ENCODE results near the gene NRAP. TPM values are rescaled to one million over a fixed set of nuclear protein-coding genes. Genes with fewer than 3 reads are reported as not detected.

NRAP gene
- total RNA-seq, 2 donors from 2014 or later = 229 to 610 TPM

DNA sequence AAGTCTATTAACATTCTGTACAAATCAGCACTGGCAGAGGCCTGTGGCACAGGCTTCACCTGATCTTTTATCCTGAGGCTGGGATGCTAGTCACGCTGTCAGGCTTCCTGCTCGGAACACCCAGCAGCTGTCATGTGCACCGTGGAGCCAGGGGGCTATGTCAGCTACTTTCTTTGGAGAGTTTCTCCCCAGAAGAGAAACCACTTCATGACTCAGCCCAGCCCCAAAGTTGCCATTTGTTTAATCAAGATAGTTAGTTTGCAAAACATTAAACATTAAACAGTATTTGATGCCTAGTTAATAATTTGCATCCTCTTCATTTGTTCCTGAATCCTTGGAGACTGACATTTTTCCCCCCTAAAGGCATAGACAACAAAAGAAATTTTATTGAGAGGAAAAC is 111.1 kb downstream of the NRAP start, which contains the start of gene HABP2:
Gene HABP2, plus strand, starts transcription at position 353 of the 400 bp plus-strand sequence. CDS start 69 bp downstream, outside the sequence.
- Histone ChIP-seq H3K9me3 (no peaks in the 10 kb centered on the region), H3K4me1 (peaks cover 0 to 5% of the 10 kb centered on the region in 2 donors), H3K27ac (no peak within 1 kb of the TSS), H3K4me3 (no peak within 1 kb of the TSS), H3K27me3 (no peaks in the 10 kb centered on the region), H3K36me3 (no peaks in the 10 kb centered on the region)
- TF ChIP-seq, protein P1, sequence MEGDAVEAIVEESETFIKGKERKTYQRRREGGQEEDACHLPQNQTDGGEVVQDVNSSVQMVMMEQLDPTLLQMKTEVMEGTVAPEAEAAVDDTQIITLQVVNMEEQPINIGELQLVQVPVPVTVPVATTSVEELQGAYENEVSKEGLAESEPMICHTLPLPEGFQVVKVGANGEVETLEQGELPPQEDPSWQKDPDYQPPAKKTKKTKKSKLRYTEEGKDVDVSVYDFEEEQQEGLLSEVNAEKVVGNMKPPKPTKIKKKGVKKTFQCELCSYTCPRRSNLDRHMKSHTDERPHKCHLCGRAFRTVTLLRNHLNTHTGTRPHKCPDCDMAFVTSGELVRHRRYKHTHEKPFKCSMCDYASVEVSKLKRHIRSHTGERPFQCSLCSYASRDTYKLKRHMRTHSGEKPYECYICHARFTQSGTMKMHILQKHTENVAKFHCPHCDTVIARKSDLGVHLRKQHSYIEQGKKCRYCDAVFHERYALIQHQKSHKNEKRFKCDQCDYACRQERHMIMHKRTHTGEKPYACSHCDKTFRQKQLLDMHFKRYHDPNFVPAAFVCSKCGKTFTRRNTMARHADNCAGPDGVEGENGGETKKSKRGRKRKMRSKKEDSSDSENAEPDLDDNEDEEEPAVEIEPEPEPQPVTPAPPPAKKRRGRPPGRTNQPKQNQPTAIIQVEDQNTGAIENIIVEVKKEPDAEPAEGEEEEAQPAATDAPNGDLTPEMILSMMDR (IDR thresholded peaks at IDR 0.05) = no peak
- DNase-seq (ENCODE audit: low spot score) = no peak

DNA sequence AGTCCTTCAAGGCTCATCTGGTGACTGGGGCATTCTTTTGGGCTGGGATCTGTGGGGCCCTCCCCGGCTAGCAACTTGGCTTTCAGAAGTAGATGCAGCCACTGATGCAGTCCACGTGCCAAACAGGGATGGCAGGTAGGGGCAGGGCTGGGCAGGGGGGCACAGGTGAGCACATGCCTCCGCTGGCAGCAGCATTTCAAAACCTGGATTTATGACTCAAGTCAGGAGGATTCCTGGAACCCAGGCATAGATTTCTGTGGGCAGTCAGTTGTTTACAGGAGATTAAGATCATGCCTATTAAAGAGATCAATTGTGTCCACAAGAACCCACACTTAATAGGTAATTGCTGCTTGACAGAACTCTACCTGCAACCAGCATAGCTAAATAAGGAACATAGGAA is 111.8 kb downstream of the NRAP start:
- no peak for DNase-seq (ENCODE audit: low spot score)
- no peaks in the 10 kb centered on the region for H3K4me1 ChIP-seq
- no peaks in the 10 kb centered on the region for H3K9me3 ChIP-seq
- no peak overlapping the region for H3K27ac ChIP-seq
- H3K4me3 ChIP-seq = no peak overlapping the region
- no peaks in the 10 kb centered on the region for H3K36me3 ChIP-seq
- TF ChIP-seq, protein P1 (IDR thresholded peaks at IDR 0.05) = no peak
- no peaks in the 10 kb centered on the region for H3K27me3 ChIP-seq

DNA sequence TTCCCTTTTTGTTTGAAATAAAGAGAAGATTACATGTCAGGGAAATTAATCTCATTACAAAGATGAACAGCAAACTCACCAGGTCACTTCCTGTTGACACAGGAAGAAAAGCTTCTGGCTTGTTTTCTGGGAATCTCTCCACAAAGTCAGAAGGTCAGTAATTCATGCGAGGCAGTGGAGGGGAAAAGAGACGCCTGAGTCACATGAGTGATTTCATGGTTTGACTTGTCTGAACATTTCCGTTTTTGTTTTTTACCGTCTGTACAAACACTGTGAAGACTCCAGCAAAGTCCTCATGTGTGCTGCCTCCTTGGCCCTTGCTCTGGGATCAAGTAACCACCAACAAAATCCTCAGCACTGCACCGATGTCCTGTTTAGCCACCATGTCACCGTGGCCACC is 113.5 kb downstream of the NRAP start:
- Histone ChIP-seq H3K36me3 (no peaks in the 10 kb centered on the region), H3K4me1 (no peaks in the 10 kb centered on the region), H3K9me3 (no peaks in the 10 kb centered on the region), H3K27me3 (no peaks in the 10 kb centered on the region), H3K4me3 (no peak overlapping the region), H3K27ac (no peak overlapping the region)
- TF ChIP-seq, protein P1 (IDR thresholded peaks at IDR 0.05) = no peak
- DNase-seq (ENCODE audit: low spot score) = no peak

- no peaks in the 10 kb centered on the region for H3K27me3 ChIP-seq
- DNase-seq (ENCODE audit: low spot score) = no peak
- H3K9me3 ChIP-seq = no peaks in the 10 kb centered on the region
- no peak overlapping the region for H3K27ac ChIP-seq
- no peak overlapping the region for H3K4me3 ChIP-seq
- no peaks in the 10 kb centered on the region for H3K4me1 ChIP-seq
- TF ChIP-seq, protein P1 (IDR thresholded peaks at IDR 0.05) = no peak
- no peaks in the 10 kb centered on the region for H3K36me3 ChIP-seq
Measured at GRCh38 chr10:113549856-113550255, 114.0 kb downstream of the NRAP start.

GRCh38 chr10:113547426-113547825 is 116.4 kb downstream of the NRAP start:
- TF ChIP-seq, protein P1 (IDR thresholded peaks at IDR 0.05) = no peak
- Histone ChIP-seq H3K36me3 (no peaks in the 10 kb centered on the region), H3K4me1 (no peaks in the 10 kb centered on the region), H3K27ac (no peak overlapping the region), H3K27me3 (no peaks in the 10 kb centered on the region), H3K9me3 (no peaks in the 10 kb centered on the region), H3K4me3 (no peak overlapping the region)
- no peak for DNase-seq (ENCODE audit: low spot score)

DNA sequence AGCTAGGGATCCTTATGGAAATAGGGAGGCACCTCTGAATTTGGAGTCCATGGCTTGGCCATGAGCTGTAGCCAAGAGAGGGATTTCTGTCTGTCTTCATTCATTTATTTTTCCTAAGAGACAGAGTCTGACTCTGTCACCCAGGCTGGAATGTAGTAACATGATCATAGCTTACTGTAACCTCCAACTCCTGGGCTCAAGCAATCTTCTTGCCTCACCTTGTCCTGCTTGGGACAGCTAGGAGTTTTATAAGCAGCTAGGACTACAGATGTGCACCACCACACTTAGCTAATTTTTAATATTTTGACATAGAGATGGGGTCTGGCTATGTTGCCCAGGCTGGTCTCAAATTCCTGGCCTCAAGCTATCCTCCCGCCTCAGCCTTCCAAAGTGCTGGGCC is 119.4 kb downstream of the NRAP start:
- Histone ChIP-seq H3K4me3 (no peak overlapping the region), H3K4me1 (peaks cover 0 to 13% of the 10 kb centered on the region in 2 donors), H3K27me3 (no peaks in the 10 kb centered on the region), H3K9me3 (no peaks in the 10 kb centered on the region), H3K27ac (no peak overlapping the region), H3K36me3 (no peaks in the 10 kb centered on the region)
- no peak for DNase-seq (ENCODE audit: low spot score)
- TF ChIP-seq, protein P1 (IDR thresholded peaks at IDR 0.05) = no peak

Data from right atrium auricular region (tissue), 2 donors.